ENCODE measurements around the gene RXFP2. TPM values are rescaled to one million over a fixed set of nuclear protein-coding genes. Genes with fewer than 3 reads are reported as not detected.

RXFP2 gene
- total RNA-seq, 1 experiment from 2014 or later = 0.12 TPM

DNA sequence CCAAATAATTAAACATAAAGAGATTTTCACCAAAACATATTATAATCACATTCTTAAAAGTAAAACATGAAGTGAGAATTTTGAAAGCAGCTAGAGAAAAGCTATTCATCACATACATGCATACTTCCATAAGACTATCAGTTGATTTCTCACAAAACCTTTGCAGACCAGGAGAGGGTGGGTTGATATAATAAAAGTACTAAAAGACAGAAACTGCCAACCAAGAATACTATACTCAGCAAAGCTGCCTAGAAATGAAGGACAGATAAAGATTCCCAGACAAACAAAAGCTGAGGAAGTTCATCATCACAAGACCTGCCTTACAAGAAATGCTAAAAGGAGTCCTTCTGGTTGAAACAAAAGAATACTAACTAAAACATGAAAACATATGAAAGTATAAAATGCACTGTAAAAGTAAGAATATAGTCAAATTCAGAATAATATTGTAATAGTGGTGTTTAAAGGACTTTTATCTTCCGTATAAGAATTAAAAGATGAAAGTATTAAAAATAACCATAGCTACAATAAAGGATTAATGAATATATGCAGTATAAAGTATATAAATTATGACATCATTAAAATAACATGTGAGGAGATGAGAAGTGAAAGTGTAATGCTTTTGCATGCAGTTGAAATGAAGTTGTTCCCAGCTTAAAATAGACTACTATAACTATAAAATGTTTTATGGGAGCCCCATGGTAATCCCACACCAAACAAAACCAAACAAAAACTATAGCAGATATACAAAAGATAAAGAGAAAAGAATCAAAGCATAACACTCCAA, 76.2 kb downstream of the RXFP2 start:
- no peak for DNase-seq (ENCODE audit: extremely low read depth, low read depth)

DNA sequence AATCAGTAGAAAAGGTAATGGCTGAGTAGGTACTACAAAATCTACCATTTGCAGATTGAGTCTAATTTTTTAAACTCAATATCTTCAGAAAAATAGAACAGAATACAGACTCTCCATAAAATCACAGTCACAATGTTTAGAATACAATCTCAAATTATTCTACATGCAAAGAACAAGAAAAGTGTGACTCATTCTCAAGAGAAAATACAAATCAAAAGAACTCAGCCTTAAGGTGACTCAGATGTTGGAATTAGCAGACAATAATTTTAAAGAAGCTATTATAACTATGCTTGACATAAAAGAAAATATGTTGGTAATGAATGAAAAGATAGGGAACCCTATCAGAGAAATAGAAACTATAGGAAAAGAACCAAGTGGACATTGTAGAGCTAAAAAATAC, 78.9 kb downstream of the RXFP2 start:
- no peak for DNase-seq (ENCODE audit: extremely low read depth, low read depth)

DNA sequence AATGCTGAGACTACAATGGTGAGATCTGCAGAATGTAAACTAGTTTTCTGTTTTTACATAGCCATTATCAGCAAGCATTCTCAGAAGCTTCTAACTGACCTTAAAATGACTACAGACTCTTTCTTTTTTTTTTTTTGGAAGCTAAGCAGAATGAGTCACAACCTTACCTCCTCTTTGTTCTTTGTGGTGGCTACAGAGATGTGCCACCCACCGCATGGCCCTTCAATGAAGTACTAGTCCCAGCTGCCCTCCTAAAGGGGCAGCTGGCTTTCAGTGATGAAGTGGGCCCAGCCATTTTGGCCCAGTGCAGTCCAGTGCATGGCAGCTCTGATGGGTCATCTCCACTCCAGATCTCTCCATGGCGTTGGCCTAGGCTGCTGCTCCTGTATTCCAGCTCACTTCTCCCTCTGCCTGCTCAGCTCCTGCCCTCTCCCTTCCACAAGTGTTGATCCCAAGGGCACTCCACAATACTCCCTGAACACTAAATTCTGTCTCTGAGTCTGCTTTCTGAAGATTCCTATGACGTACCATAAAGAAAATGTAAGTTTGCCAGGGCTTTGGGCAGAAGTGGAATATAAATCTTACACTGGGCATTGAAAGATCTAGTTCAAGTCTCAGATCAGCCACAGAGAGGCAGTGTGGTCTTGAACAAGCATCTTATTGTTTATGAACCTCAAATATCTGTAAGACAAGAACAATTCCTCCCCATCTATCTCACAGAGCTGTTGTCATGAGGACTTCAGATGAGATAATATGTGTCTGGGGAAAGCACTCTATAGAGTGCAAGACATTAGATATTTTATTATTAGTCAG, 85.6 kb downstream of the RXFP2 start:
- DNase-seq (ENCODE audit: extremely low read depth, low read depth) = peak; percentile 9

DNA sequence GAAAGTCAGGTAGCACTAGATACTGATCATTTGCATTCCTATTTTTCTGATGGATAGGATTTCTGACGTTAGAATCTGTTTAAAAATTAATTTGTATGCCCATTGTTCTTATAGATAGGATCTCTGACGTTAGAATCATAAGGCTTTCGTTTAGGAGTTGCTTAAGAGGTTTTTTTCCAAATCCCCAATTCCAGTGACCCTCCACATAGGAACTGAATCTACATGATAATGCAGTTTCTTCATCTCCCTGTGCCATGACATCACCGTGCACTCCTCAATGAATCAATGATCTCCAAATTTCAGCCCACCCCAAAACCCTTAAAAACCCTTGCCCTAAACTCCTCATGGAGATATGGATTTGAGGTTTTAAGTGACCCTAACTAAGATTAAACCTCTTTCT, 87.2 kb downstream of the RXFP2 start:
- no peak for DNase-seq (ENCODE audit: extremely low read depth, low read depth)

DNA sequence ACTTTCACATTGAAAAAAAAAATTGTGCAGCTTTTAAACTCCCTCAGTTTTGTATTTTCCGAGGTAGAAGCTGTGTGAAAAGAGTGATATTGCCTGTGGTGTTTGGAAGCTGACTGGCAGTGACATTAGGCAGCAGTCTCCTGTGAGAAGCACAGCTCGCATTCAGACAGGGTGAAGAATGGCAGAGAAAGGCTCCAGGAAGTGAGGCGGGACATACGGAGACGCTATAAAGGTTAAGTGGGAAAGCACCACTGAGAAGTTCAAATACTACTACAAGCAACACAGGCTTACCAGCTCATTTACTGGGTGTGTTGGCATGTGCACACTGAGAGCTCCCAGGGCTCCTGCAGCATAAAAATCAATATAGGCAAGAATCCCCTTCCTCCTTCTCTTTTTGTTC, 88.4 kb downstream of the RXFP2 start:
- no peak for DNase-seq (ENCODE audit: extremely low read depth, low read depth)

DNA sequence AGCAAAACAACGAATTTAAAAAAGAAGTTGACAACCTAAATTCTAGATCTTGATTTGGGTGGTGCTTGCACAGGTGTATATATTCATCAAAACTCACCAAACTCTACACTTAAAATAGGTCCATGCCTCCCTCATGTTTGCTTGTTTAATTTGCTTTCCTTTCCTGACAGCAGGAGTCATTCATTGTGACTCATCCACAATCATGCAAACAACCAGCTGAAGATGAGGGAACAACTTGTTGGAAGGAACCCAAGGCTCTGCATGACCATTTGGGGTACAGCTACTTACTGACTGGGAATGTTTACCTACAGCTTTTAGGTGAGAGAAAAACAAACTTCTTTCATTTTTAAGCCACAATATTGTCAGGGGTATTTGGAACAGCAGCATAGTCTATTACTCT, 96.6 kb downstream of the RXFP2 start:
- DNase-seq (ENCODE audit: extremely low read depth, low read depth) = no peak

DNA sequence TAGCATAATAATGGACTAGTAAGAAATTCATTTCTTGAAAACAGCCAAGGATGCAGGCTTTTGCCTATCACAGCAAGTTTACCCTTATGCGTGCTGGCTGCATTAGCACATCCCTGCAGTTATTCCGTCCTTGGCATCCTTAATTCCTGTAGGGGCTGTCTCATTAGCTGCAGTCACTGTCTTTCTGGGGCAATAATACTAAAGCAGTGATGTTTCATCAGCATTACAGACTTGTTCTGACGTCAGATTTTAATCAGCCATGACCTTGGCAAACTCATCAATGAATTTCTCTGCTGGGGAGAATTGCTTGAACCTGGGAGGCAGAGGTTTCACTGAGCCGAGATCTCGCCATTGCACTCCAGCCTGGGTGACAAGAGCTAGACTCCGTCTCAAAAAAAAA, 103.7 kb downstream of the RXFP2 start:
- no peak for DNase-seq (ENCODE audit: extremely low read depth, low read depth)

DNA sequence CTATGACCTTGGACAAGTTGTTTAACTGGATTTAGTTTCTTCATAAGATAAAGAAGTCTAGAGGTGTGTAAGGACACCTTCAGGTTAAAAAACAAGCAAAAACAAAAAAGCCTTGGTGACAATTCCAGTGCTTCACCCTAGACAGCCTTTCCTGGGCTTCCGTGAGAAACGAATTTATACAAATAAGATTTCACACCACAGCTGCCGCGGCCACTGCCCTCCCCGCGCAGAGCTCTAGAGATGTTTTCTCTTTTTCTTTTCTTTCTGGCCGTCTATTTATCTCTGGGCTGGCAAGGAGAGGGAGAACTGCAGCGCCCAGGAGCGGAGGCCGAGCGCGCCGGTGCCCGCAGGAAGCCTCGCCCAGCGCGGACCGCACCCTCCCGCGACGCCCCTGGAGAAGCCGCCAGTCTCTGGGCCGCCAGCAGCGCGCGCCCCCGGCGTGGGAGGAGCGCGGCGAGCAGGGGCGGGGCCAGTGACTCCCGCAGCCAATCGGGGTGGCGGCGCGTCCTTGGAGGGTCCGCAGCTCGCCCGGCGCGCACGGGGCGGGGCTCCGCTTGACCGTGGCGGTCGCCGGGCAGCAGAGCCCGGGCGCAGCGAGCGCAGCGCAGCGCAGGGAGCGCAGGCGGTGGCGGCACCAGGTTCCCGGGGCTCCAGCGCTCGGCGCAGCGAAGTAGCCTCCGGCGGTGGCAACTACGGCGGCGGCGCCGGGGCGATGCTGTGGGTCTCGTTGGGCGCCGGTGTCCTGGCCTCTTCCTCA, 107.0 kb downstream of the RXFP2 start:
- DNase-seq (ENCODE audit: extremely low read depth, low read depth) = peak; percentile 70

DNA sequence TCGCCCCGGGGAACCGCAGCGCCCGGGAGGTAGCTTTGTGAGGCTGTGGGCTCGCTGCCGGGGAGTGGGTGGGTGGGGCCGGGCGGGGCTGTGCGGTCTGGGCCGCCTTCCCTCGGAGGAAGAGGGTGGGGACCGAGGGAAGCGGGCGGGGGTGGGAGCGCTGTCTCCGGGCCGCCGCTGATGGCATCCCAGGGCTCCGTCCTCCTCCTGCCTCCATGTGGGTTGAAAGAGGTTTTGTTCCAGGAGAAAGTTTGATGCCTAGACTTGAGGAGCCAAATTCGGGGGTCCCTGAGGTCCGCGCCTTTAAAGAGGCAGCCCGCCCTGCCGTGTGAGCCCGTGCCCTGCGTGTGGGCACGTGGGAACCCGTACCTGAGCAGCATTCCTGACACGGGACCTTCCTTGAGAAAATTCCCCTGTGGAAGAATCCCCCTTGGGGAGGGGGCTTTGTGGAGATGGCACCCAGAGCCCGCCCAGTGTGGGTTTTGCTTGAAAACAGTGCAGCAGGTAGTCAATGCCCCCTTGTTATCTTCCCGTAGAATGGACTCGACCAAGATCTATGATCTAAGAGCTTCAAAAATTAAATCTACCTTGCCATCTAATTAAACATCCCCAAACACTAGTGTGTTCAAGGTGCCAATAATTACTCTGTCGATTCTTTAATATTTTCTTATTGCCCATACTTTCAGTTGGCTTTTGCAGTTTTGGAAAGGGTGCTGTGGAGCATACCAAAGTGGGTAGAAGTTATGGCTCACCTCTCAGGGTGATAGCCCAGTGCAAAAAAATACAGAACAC, 107.8 kb downstream of the RXFP2 start:
- no peak for DNase-seq (ENCODE audit: extremely low read depth, low read depth)

DNA sequence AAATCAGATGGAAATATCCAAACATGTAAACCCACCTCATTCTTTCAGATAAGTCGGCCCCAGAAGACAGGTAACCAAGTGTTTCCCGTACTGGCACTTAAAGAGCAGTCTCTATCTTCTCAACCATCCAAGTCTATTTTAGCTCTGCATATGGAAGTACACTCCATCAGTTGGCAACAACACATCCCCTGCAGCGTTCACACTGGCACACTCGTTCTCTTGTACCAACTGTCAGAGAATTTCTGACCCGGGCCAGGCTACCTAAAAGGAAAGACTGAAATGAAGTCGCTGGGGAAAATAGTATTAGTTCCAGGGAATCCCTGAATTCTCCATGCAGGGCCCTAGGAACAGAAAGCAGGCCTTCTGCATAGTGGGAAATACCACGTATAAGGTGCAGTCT, 109.3 kb downstream of the RXFP2 start:
- no peak for DNase-seq (ENCODE audit: extremely low read depth, low read depth)

DNA sequence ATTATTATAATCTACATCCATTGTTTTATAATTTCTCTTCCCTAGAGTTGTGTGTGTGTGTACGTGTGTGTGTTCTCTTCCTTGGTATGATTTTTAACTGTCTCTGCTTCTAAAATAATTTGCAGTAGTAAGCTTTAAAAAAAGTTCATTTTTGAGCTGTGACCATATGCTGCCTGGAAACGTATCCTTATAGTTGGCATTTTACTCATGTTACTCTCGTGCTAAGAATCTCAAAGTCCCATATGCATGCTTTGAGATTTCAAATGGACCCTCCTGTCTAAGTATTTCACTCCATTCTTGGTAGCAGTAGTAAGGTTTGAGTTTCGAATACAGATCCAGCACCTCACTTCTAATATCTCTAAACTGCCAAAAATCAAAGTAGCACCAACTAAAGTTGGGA, 109.9 kb downstream of the RXFP2 start:
- DNase-seq (ENCODE audit: extremely low read depth, low read depth) = no peak

DNA sequence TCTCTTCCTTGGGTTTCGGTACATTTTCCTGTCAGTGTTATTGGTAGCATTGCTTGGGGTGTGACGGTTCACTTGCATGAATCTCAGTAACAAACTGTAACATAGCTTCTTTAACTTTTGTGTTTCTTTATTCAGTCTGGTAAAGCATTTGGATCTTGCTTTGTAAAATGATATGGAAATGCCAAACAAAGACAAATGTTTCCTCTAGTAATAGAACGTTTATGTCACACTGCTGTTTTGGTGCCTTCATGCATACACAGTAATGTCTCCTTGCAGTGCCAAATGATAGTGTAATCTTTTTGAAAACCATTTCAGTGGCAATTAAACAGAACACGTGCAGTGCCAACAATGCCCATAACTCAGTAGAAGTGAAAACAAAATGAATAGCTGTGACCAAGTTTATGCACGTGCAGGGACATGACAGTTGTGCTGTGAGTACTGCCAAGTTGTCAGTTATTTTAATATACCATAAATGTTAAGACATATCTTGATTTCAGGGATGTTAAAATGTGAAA, 110.8 kb downstream of the RXFP2 start:
- no peak for DNase-seq (ENCODE audit: extremely low read depth, low read depth)

DNA sequence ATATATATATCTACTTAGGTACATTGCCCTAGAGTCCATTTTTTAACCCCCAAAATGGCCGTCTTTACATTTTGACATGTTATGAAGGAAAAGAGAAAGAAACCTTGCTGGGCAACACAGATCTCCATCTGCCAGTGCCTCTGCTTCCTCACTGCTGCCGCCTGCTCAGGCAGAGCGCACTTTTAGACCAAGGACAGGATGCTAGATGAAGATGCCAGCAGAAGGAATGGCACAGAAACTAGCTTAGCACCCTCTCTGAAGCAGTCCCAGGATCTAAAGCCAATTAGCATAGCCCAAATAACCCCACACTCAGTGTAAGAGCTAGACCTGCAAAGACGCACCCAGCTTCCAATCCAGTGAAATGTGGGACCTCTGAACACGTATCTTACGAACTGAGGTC, 111.9 kb downstream of the RXFP2 start:
- DNase-seq (ENCODE audit: extremely low read depth, low read depth) = no peak

All from NCI-H460 (cell line).